GM12878 (cell line): ENCODE data around the gene KLK3. TPM values are rescaled to one million over a fixed set of nuclear protein-coding genes. Genes with fewer than 3 reads are reported as not detected.
A peak's percentile ranks its signal among the peaks of the same experiment; 100 is the strongest.

Source experiments
- ATAC-seq: fragments of 200-7000 bp; cut with Tn5 transposase; 3 replicates; pipeline ENCODE4 v1.9.1; 2020; ENCODE audit warnings: mild to moderate bottlenecking, moderate library complexity
- BruUV-seq: library from RNA; stranded (reverse); fragments of 400-500 nt; replicated peaks from 2 replicates; lab custom pipeline; 2021; lab: Mats Ljungman, UMichigan
- CTCF ChIA-PET: fragments of 300-600 bp; sonication (Branson Sonifier 250); formaldehyde crosslinking; extraction: SDS; loops from one replicate; lab custom pipeline; 2021; ENCODE audit warnings: inconsistent platforms; lab: Yijun Ruan, JAX
- POLR2A ChIA-PET: fragments of 350-600 bp; formaldehyde crosslinking; extraction: SDS; loops from one replicate; lab custom pipeline; 2021; ENCODE audit warnings: inconsistent platforms; lab: Charles Lee
- RAD21 ChIA-PET: fragments of 300-600 bp; sonication (Branson Sonifier 250); formaldehyde crosslinking; loops from one replicate; lab custom pipeline; 2023; ENCODE audit warnings: antibody characterized with exemption; ENCODE audit not compliant: unreplicated experiment; lab: Charles Lee
- SMC1A ChIA-PET: fragments of 300-600 bp; sonication (Branson Sonifier 250); formaldehyde crosslinking; loops from one replicate; lab custom pipeline; 2023; ENCODE audit not compliant: unreplicated experiment, uncharacterized antibody; lab: Charles Lee
- DNase-seq: peaks from one replicate; pipeline ENCODE4 v3.0.0-alpha.2; 2011; ENCODE audit warnings: low read depth, low spot score
- FAIRE-seq: peaks from 3 replicates; lab custom pipeline; 2011; peaks lifted over from hg19 to GRCh38; lab: Jason Lieb, UNC
- H2AFZ ChIP-seq: 2 replicates; pipeline ENCODE4 v1.6.0; 2011; ENCODE audit warnings: low read depth, low read length, control low read depth; ENCODE audit not compliant: control insufficient read depth
- H3K27ac ChIP-seq: 2 replicates; pipeline ENCODE4 v1.5.1; 2011; ENCODE audit warnings: control low read depth; ENCODE audit not compliant: control insufficient read depth, insufficient read depth
- H3K27me3 ChIP-seq, 2 experiments: replicated peaks in 1 of 2; 2 replicates each; pipeline versions ENCODE4 v1.6.0 to v1.6.1; 2011; ENCODE audit warnings: low read length in 1 of 2; ENCODE audit not compliant: control insufficient read depth in 2 of 2, insufficient read depth in 2 of 2
- H3K36me3 ChIP-seq, 2 experiments: 2 replicates each; pipeline ENCODE4 v1.5.1; 2011; ENCODE audit warnings: low read length in 1 of 2; ENCODE audit not compliant: control insufficient read depth in 2 of 2, insufficient read depth in 2 of 2
- H3K4me1 ChIP-seq: 2 replicates; pipeline ENCODE4 v1.6.1; 2011; ENCODE audit warnings: mild to moderate bottlenecking, low read length, moderate library complexity, mixed read lengths; ENCODE audit not compliant: control insufficient read depth, insufficient read depth
- H3K4me2 ChIP-seq: 2 replicates; pipeline ENCODE4 v1.6.0; 2011; ENCODE audit warnings: control low read depth; ENCODE audit not compliant: control insufficient read depth, insufficient read depth
- H3K4me3 ChIP-seq: fragments of 200-600 bp; sonication (generic); 2 replicates; pipeline ENCODE4 v1.5.1; 2016
- H3K79me2 ChIP-seq: 2 replicates; pipeline ENCODE4 v1.6.0; 2011; ENCODE audit warnings: low read length; ENCODE audit not compliant: control insufficient read depth, insufficient read depth
- H3K9ac ChIP-seq: 2 replicates; pipeline ENCODE4 v1.8.0; 2011; ENCODE audit warnings: low read length, control low read depth, mixed read lengths; ENCODE audit not compliant: control insufficient read depth, insufficient read depth
- H3K9me3 ChIP-seq: replicated peaks from 3 replicates; pipeline ENCODE4 v1.5.1; 2011; ENCODE audit warnings: mild to moderate bottlenecking, low read length; ENCODE audit not compliant: control insufficient read depth, insufficient read depth
- H4K20me1 ChIP-seq: 2 replicates; pipeline ENCODE4 v1.6.0; 2011; ENCODE audit not compliant: control insufficient read depth, insufficient read depth
- BACH1 ChIP-seq: fragments of 450-650 bp; IDR thresholded peaks from 2 replicates; pipeline ENCODE4 v1.6.1; 2017; ENCODE audit warnings: mild to moderate bottlenecking, borderline replicate concordance
- POLR2A ChIP-seq: IDR thresholded peaks from 2 replicates; pipeline ENCODE4 v1.6.1; 2011; ENCODE audit warnings: low read depth, mild to moderate bottlenecking, low read length
- SMAD5 ChIP-seq: IDR thresholded peaks from 2 replicates; pipeline ENCODE4 v1.6.1; 2016; ENCODE audit warnings: antibody characterized with exemption, low read depth
- STAT3 ChIP-seq: IDR thresholded peaks from 2 replicates; pipeline ENCODE4 v1.6.1; 2011; ENCODE audit warnings: low read depth, low read length, improper control_type of control experiment
- SUZ12 ChIP-seq: fragments of 200-600 bp; sonication (generic); IDR thresholded peaks from one replicate; pipeline ENCODE4 v1.6.1; 2018; ENCODE audit warnings: antibody characterized with exemption, mild to moderate bottlenecking; ENCODE audit not compliant: unreplicated experiment
- WGBS: methylation state at CpG from one replicate; pipeline ENCODE4 v1.1.6; 2016; ENCODE audit warnings: low lambda C conversion rate; ENCODE audit not compliant: insufficient replicate concordance, insufficient coverage; ENCODE audit errors: missing lambda C conversion rate; 5-methylcytosine and 5-hydroxymethylcytosine counted together
- in situ Hi-C: fragments of 300-500 bp; cut with MboI; formaldehyde crosslinking; loops from 9 replicates; pipeline ENCODE4 v1.14.3; 2018; ENCODE audit warnings: mixed read lengths
- intact Hi-C: fragments of 100-400 bp; cut with micrococcal nuclease; formaldehyde crosslinking; loops from one replicate; pipeline ENCODE4 v1.14.2; 2022; ENCODE audit not compliant: unreplicated experiment
- polyA plus RNA-seq, 11 experiments: library from polyadenylated mRNA; depleted of rRNA in 4 of 11; unstranded in 6 of 11; stranded (reverse) in 5 of 11; fragments of >200 nt; fragmentation: Nextera tagmentation in 4 of 11; fragmentation: Illumina TruSeq in 1 of 11; extraction: Ambion mirVana in 4 of 11; extraction: Trizol in 1 of 11; gene quantifications; 1 replicate in 1 of 11; 2 replicates in 10 of 11; pipeline versions ENCODE4 v1.2.1 to v1.2.3, GENCODE V29; 2011 to 2016; ENCODE audit warnings: inconsistent platforms in 2 of 11, missing spikeins in 2 of 11, low read depth in 1 of 11
- total RNA-seq, 4 experiments: library from RNA; depleted of rRNA in 3 of 4; stranded (reverse); fragments of >200 nt in 3 of 4; fragmentation: Illumina TruSeq in 1 of 4; extraction: Trizol in 1 of 4; gene quantifications; 2 replicates each; pipeline versions ENCODE4 v1.2.1 to v1.2.3, GENCODE V29; 2013 to 2021
- TF ChIP-seq, protein P1 (sequence below): fragments of 450-650 bp; IDR thresholded peaks from 2 replicates; pipeline ENCODE4 v1.6.1; 2018; ENCODE audit warnings: borderline replicate concordance, mild to moderate bottlenecking; ENCODE audit not compliant: partially characterized antibody
- TF ChIP-seq, protein P2 (sequence below): fragments of 450-650 bp; IDR thresholded peaks from 2 replicates; pipeline ENCODE4 v1.6.1; 2017; ENCODE audit warnings: mild to moderate bottlenecking, moderate library complexity
- TF ChIP-seq, protein P3 (sequence below): IDR thresholded peaks from 2 replicates; pipeline ENCODE4 v1.6.1; 2012; ENCODE audit warnings: low read length, inconsistent platforms

KLK3 gene
- total and polyA plus RNA-seq, 10 of the 15 experiments (the other 5 are each of a cell fraction or from before 2014, with no cell fraction given): 0.31 TPM; not detected in 9

DNA sequence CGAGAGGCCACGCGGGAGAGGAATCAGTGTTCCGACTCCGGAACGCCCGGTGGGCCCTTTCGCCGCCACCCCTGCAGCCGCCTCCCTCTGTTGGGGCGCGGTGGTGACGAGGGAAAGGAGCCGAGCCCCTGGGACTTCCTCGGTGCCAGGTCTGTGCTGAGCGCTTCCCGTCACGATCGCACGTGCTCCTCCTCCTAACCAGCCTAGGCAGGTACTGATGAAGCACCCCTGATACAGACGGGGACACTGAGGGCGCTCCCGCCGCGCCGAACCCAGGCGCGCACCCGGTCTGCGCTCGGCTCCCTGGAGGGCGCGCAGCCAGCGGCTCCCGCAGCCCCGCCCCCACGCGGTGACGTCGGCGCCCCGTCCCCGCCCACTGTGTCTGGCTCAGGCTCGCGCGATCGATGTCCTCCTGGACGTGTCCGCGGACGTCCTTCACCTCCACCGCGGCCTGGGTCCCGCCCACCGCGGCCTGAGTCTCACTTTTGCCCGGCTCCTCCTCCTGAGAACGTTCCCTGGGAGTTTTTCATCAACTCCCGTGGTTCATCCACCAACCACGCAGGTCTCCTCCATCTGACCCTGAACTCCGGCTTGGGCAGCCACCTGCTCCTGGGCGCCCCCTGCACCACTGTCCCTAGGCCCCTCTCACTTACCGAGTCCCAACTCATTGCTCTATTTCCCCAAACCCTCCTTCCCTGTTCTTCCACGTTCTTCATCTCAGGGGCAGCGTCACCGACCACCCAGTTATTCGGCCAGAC, 18.8 kb upstream of the KLK3 start (continued):
- TF ChIP-seq, protein P1, sequence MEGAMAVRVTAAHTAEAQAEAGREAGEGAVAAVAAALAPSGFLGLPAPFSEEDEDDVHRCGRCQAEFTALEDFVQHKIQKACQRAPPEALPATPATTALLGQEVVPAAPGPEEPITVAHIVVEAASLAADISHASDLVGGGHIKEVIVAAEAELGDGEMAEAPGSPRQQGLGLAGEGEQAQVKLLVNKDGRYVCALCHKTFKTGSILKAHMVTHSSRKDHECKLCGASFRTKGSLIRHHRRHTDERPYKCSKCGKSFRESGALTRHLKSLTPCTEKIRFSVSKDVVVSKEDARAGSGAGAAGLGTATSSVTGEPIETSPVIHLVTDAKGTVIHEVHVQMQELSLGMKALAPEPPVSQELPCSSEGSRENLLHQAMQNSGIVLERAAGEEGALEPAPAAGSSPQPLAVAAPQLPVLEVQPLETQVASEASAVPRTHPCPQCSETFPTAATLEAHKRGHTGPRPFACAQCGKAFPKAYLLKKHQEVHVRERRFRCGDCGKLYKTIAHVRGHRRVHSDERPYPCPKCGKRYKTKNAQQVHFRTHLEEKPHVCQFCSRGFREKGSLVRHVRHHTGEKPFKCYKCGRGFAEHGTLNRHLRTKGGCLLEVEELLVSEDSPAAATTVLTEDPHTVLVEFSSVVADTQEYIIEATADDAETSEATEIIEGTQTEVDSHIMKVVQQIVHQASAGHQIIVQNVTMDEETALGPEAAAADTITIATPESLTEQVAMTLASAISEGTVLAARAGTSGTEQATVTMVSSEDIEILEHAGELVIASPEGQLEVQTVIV: no peak
- TF ChIP-seq POLR2A (peak; percentile 89), BACH1 (peak; percentile 75; the same call in 1 of the 2 replicates)

DNA sequence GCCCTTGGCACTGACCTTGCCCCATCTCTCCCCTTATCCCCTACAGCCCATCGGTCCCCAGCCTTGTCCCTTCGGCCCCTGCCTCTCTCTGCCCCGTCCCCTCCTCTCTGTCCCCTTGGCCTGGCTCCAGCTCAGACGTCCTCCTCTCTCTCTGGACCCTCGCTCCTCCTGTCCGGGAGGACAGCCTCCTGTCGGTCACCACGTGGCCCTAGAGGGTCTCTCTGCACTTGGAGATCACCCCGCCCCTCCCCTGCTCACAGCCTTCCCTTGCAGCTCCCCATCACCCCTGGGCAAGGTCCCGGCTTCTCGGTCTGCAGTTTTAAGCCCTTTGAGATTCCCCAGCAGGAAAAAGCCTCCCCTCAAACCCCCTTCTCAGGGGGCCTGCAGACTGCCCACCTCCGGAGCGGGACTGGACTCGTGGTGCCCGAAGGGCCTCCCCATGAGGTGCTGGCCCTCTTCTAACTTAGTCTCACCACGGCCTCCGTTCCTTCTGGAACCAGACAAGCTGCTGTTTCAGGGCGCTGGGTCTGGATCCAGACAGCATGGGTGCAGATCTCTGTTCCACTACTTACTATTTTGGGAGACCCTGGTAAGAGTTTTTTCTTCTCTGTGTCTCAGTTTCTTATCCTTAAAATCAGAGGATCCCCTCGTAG, 18.0 kb upstream of the KLK3 start:
- in situ Hi-C loops: no loop called here
- ChIA-PET CTCF (interaction anchor here (1.1 to 2.6 kb wide), 3 partner anchors 9 to 85 kb away, joined by 3 to 8 read pairs (median 6); no protein-coding TSS in a partner anchor), RAD21 (interaction anchor here (1.9 to 4.6 kb wide), 2 partner anchors 16 to 85 kb away, joined by 7 to 41 read pairs; no protein-coding TSS in a partner anchor), SMC1A (interaction anchor here (0.6 to 4.6 kb wide), 4 partner anchors 17 to 484 kb away, joined by 3 to 37 read pairs (median 4); no protein-coding TSS in a partner anchor), POLR2A (interaction anchor here (1.0 to 1.2 kb wide), 2 partner anchors 8 to 61 kb away, joined by 4 read pairs; no protein-coding TSS in a partner anchor)
- no peak overlapping the region for H3K27ac ChIP-seq
- no peak overlapping the region for H3K9ac ChIP-seq
- BruUV-seq: no TSS peak
- no peaks in the 10 kb centered on the region for H3K36me3 ChIP-seq
- H2AFZ ChIP-seq: no peak overlapping the region
- peak overlapping the region; percentile 97 for H3K4me2 ChIP-seq
- H3K9me3 ChIP-seq: no peaks in the 10 kb centered on the region
- DNase-seq: no peak
- no peaks in the 10 kb centered on the region for H3K27me3 ChIP-seq
- no peak overlapping the region for H3K4me3 ChIP-seq
- 58% methylated on average over 19 of the region's 19 CpGs for WGBS
- TF ChIP-seq, protein P1: no peak
- TF ChIP-seq SUZ12 (no peak), SMAD5 (no peak), STAT3 (no peak)
- TF ChIP-seq, protein P2, sequence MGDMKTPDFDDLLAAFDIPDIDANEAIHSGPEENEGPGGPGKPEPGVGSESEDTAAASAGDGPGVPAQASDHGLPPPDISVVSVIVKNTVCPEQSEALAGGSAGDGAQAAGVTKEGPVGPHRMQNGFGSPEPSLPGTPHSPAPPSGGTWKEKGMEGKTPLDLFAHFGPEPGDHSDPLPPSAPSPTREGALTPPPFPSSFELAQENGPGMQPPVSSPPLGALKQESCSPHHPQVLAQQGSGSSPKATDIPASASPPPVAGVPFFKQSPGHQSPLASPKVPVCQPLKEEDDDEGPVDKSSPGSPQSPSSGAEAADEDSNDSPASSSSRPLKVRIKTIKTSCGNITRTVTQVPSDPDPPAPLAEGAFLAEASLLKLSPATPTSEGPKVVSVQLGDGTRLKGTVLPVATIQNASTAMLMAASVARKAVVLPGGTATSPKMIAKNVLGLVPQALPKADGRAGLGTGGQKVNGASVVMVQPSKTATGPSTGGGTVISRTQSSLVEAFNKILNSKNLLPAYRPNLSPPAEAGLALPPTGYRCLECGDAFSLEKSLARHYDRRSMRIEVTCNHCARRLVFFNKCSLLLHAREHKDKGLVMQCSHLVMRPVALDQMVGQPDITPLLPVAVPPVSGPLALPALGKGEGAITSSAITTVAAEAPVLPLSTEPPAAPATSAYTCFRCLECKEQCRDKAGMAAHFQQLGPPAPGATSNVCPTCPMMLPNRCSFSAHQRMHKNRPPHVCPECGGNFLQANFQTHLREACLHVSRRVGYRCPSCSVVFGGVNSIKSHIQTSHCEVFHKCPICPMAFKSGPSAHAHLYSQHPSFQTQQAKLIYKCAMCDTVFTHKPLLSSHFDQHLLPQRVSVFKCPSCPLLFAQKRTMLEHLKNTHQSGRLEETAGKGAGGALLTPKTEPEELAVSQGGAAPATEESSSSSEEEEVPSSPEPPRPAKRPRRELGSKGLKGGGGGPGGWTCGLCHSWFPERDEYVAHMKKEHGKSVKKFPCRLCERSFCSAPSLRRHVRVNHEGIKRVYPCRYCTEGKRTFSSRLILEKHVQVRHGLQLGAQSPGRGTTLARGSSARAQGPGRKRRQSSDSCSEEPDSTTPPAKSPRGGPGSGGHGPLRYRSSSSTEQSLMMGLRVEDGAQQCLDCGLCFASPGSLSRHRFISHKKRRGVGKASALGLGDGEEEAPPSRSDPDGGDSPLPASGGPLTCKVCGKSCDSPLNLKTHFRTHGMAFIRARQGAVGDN: no peak
- TF ChIP-seq, protein P3, sequence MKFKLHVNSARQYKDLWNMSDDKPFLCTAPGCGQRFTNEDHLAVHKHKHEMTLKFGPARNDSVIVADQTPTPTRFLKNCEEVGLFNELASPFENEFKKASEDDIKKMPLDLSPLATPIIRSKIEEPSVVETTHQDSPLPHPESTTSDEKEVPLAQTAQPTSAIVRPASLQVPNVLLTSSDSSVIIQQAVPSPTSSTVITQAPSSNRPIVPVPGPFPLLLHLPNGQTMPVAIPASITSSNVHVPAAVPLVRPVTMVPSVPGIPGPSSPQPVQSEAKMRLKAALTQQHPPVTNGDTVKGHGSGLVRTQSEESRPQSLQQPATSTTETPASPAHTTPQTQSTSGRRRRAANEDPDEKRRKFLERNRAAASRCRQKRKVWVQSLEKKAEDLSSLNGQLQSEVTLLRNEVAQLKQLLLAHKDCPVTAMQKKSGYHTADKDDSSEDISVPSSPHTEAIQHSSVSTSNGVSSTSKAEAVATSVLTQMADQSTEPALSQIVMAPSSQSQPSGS: no peak
- intact Hi-C loops: loop anchor here (5.0 kb wide), 1 partner anchor 61 kb away; no protein-coding TSS in a partner anchor
- ATAC-seq: no peak
- H4K20me1 ChIP-seq: no peaks in the 10 kb centered on the region
- H3K79me2 ChIP-seq: no peaks in the 10 kb centered on the region
- peaks cover 5% of the 10 kb centered on the region; the same call in 1 of the 2 replicates for H3K4me1 ChIP-seq
- FAIRE-seq: no peak
